GM12878 (cell line): Measurements from ENCODE around the gene GPR18. TPM values are rescaled to one million over a fixed set of nuclear protein-coding genes. Genes with fewer than 3 reads are reported as not detected.

Experiments
- CREB1 ChIP-seq: IDR thresholded peaks from 2 replicates; pipeline ENCODE4 v1.6.1; 2012; ENCODE audit warnings: low read depth, mild to moderate bottlenecking, inconsistent platforms
- EGR1 ChIP-seq, 2 experiments: IDR thresholded peaks; 1 replicate in 1 of 2; 2 replicates in 1 of 2; pipeline ENCODE4 v1.6.1; 2011 to 2012; ENCODE audit warnings: low read depth in 2 of 2, low read length in 2 of 2, borderline replicate concordance in 1 of 2, mild to moderate bottlenecking in 1 of 2, moderate library complexity in 1 of 2
- ETV6 ChIP-seq, 2 experiments: fragments of 450-650 bp in 1 of 2; IDR thresholded peaks in 1 of 2; conservative IDR thresholded peaks in 1 of 2; 2 replicates each; pipeline ENCODE4 v1.6.1; 2014; ENCODE audit warnings: antibody characterized with exemption in 1 of 2, borderline replicate concordance in 1 of 2, low read depth in 1 of 2, mild to moderate bottlenecking in 1 of 2, moderate library complexity in 1 of 2
- EZH2 ChIP-seq: IDR thresholded peaks from 2 replicates; pipeline ENCODE4 v1.6.1; 2012; ENCODE audit warnings: low read depth, mild to moderate bottlenecking, control low read depth, inconsistent platforms, low read length, borderline replicate concordance; ENCODE audit not compliant: control insufficient read depth
- HDAC2 ChIP-seq: fragments of 200-600 bp; sonication (generic); IDR thresholded peaks from 2 replicates; pipeline ENCODE4 v1.6.1; 2017
- KAT2A ChIP-seq: conservative IDR thresholded peaks from 2 replicates; pipeline ENCODE4 v1.6.1; 2011; ENCODE audit warnings: low read depth, low read length; ENCODE audit not compliant: control insufficient read depth
- MYC ChIP-seq: IDR thresholded peaks from 2 replicates; pipeline ENCODE4 v1.6.1; 2011; ENCODE audit warnings: mild to moderate bottlenecking, low read length, moderate library complexity, inconsistent platforms; ENCODE audit not compliant: insufficient read depth, insufficient replicate concordance, insufficient read length, severe bottlenecking
- RAD21 ChIP-seq: IDR thresholded peaks from 2 replicates; pipeline ENCODE4 v1.6.1; 2011; ENCODE audit warnings: mild to moderate bottlenecking, low read depth, low read length, moderate library complexity; ENCODE audit not compliant: insufficient read depth
- RAD51 ChIP-seq: fragments of 450-650 bp; IDR thresholded peaks from 2 replicates; pipeline ENCODE4 v1.6.1; 2016; ENCODE audit warnings: moderate library complexity, mild to moderate bottlenecking, inconsistent platforms
- SREBF1 ChIP-seq: IDR thresholded peaks from 2 replicates; pipeline ENCODE4 v1.6.1; 2012; ENCODE audit warnings: mild to moderate bottlenecking, low read length
- STAT1 ChIP-seq: fragments of 450-650 bp; conservative IDR thresholded peaks from 2 replicates; pipeline ENCODE4 v1.6.1; 2014; ENCODE audit warnings: antibody characterized with exemption, mild to moderate bottlenecking
- ZNF217 ChIP-seq: fragments of 450-650 bp; IDR thresholded peaks from 2 replicates; pipeline ENCODE4 v1.6.1; 2017; ENCODE audit warnings: antibody characterized with exemption, mild to moderate bottlenecking
- polyA plus RNA-seq, 11 experiments: library from polyadenylated mRNA; depleted of rRNA in 4 of 11; unstranded in 6 of 11; stranded (reverse) in 5 of 11; fragments of >200 nt; fragmentation: Nextera tagmentation in 4 of 11; fragmentation: Illumina TruSeq in 1 of 11; extraction: Ambion mirVana in 4 of 11; extraction: Trizol in 1 of 11; gene quantifications; 1 replicate in 1 of 11; 2 replicates in 10 of 11; pipeline versions ENCODE4 v1.2.1 to v1.2.3, GENCODE V29; 2011 to 2016; ENCODE audit warnings: inconsistent platforms in 2 of 11, missing spikeins in 2 of 11, low read depth in 1 of 11
- total RNA-seq, 4 experiments: library from RNA; depleted of rRNA in 3 of 4; stranded (reverse); fragments of >200 nt in 3 of 4; fragmentation: Illumina TruSeq in 1 of 4; extraction: Trizol in 1 of 4; gene quantifications; 2 replicates each; pipeline versions ENCODE4 v1.2.1 to v1.2.3, GENCODE V29; 2013 to 2021
- TF ChIP-seq, protein P1 (sequence below): IDR thresholded peaks from 2 replicates; pipeline ENCODE4 v1.6.1; 2012; ENCODE audit warnings: improper control_type of control experiment, low read depth, low read length; ENCODE audit not compliant: insufficient replicate concordance
- TF ChIP-seq, protein P2 (sequence below): IDR thresholded peaks from 2 replicates; pipeline ENCODE4 v1.6.1; 2011; ENCODE audit warnings: mild to moderate bottlenecking, low read depth, low read length, moderate library complexity; ENCODE audit not compliant: insufficient replicate concordance
- TF ChIP-seq, protein P3 (sequence below): IDR thresholded peaks from 2 replicates; pipeline ENCODE4 v1.6.1; 2012; ENCODE audit warnings: low read length, inconsistent platforms
- TF ChIP-seq, protein P4 (sequence below): fragments of 450-650 bp; IDR thresholded peaks from 2 replicates; pipeline ENCODE4 v1.6.1; 2017; ENCODE audit warnings: mild to moderate bottlenecking, moderate library complexity

The GPR18 gene
- total and polyA plus RNA-seq, 10 of the 15 experiments (the other 5 are each of a cell fraction or from before 2014, with no cell fraction given), result 3.3 to 12.9 (median 5.2) TPM

DNA sequence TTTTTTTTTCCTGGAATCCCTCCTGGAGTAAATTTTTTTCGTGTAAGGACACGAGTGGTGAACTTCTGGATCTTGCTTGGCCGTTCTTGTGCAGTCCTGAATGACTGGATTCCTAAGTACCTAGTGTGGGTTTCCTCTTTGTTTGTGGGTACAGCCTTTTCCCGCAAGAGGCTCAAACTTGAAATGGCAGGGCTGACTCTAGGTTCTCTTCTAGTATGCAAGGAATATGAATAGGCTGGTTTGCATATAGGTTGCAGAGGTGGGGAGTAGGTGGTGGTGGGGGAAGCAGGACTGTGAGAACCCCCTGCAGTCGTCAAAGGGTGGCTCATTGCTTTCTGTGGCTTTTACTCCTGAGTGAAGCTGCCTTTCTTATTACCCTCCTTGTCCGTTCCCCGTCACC is 43.9 kb downstream of the GPR18 start (continued):
- TF ChIP-seq MYC (no peak), STAT1 (no peak), RAD51 (no peak), EZH2 (no peak), ZNF217 (no peak), KAT2A (no peak), CREB1 (no peak), HDAC2 (no peak), RAD21 (no peak), SREBF1 (no peak), EGR1 (IDR thresholded peaks at IDR 0.05; ENCODE audit: borderline replicate concordance in 1 of 2, low read depth in 2 of 2, low read length in 2 of 2) (no peak), ETV6 (conservative IDR thresholded peaks at IDR 0.05 in 1 of 2, IDR thresholded peaks at IDR 0.05 in 1 of 2; ENCODE audit: borderline replicate concordance in 1 of 2, low read depth in 1 of 2) (no peak)
- TF ChIP-seq, protein P1, sequence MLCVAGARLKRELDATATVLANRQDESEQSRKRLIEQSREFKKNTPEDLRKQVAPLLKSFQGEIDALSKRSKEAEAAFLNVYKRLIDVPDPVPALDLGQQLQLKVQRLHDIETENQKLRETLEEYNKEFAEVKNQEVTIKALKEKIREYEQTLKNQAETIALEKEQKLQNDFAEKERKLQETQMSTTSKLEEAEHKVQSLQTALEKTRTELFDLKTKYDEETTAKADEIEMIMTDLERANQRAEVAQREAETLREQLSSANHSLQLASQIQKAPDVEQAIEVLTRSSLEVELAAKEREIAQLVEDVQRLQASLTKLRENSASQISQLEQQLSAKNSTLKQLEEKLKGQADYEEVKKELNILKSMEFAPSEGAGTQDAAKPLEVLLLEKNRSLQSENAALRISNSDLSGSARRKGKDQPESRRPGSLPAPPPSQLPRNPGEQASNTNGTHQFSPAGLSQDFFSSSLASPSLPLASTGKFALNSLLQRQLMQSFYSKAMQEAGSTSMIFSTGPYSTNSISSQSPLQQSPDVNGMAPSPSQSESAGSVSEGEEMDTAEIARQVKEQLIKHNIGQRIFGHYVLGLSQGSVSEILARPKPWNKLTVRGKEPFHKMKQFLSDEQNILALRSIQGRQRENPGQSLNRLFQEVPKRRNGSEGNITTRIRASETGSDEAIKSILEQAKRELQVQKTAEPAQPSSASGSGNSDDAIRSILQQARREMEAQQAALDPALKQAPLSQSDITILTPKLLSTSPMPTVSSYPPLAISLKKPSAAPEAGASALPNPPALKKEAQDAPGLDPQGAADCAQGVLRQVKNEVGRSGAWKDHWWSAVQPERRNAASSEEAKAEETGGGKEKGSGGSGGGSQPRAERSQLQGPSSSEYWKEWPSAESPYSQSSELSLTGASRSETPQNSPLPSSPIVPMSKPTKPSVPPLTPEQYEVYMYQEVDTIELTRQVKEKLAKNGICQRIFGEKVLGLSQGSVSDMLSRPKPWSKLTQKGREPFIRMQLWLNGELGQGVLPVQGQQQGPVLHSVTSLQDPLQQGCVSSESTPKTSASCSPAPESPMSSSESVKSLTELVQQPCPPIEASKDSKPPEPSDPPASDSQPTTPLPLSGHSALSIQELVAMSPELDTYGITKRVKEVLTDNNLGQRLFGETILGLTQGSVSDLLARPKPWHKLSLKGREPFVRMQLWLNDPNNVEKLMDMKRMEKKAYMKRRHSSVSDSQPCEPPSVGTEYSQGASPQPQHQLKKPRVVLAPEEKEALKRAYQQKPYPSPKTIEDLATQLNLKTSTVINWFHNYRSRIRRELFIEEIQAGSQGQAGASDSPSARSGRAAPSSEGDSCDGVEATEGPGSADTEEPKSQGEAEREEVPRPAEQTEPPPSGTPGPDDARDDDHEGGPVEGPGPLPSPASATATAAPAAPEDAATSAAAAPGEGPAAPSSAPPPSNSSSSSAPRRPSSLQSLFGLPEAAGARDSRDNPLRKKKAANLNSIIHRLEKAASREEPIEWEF, result no peak
- TF ChIP-seq, protein P2, sequence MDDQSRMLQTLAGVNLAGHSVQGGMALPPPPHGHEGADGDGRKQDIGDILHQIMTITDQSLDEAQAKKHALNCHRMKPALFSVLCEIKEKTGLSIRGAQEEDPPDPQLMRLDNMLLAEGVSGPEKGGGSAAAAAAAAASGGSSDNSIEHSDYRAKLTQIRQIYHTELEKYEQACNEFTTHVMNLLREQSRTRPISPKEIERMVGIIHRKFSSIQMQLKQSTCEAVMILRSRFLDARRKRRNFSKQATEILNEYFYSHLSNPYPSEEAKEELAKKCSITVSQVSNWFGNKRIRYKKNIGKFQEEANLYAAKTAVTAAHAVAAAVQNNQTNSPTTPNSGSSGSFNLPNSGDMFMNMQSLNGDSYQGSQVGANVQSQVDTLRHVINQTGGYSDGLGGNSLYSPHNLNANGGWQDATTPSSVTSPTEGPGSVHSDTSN, result no peak
- TF ChIP-seq, protein P3, sequence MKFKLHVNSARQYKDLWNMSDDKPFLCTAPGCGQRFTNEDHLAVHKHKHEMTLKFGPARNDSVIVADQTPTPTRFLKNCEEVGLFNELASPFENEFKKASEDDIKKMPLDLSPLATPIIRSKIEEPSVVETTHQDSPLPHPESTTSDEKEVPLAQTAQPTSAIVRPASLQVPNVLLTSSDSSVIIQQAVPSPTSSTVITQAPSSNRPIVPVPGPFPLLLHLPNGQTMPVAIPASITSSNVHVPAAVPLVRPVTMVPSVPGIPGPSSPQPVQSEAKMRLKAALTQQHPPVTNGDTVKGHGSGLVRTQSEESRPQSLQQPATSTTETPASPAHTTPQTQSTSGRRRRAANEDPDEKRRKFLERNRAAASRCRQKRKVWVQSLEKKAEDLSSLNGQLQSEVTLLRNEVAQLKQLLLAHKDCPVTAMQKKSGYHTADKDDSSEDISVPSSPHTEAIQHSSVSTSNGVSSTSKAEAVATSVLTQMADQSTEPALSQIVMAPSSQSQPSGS, result peak; percentile 17; the same call in 1 of the 2 replicates
- TF ChIP-seq, protein P4, sequence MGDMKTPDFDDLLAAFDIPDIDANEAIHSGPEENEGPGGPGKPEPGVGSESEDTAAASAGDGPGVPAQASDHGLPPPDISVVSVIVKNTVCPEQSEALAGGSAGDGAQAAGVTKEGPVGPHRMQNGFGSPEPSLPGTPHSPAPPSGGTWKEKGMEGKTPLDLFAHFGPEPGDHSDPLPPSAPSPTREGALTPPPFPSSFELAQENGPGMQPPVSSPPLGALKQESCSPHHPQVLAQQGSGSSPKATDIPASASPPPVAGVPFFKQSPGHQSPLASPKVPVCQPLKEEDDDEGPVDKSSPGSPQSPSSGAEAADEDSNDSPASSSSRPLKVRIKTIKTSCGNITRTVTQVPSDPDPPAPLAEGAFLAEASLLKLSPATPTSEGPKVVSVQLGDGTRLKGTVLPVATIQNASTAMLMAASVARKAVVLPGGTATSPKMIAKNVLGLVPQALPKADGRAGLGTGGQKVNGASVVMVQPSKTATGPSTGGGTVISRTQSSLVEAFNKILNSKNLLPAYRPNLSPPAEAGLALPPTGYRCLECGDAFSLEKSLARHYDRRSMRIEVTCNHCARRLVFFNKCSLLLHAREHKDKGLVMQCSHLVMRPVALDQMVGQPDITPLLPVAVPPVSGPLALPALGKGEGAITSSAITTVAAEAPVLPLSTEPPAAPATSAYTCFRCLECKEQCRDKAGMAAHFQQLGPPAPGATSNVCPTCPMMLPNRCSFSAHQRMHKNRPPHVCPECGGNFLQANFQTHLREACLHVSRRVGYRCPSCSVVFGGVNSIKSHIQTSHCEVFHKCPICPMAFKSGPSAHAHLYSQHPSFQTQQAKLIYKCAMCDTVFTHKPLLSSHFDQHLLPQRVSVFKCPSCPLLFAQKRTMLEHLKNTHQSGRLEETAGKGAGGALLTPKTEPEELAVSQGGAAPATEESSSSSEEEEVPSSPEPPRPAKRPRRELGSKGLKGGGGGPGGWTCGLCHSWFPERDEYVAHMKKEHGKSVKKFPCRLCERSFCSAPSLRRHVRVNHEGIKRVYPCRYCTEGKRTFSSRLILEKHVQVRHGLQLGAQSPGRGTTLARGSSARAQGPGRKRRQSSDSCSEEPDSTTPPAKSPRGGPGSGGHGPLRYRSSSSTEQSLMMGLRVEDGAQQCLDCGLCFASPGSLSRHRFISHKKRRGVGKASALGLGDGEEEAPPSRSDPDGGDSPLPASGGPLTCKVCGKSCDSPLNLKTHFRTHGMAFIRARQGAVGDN, result no peak
